Left hindlimb (tissue), 1 donor: ENCODE measurements around the gene ZBTB43.
"Not testable (repeated sequence)": the region's sequence is repeated elsewhere in the genome, so short reads cannot be mapped to it uniquely, and the experiment has no call there.

Experiments
- DNase-seq: peaks from one replicate; pipeline ENCODE4 v3.0.0-alpha.2; 2018

Gene ZBTB43, protein sequence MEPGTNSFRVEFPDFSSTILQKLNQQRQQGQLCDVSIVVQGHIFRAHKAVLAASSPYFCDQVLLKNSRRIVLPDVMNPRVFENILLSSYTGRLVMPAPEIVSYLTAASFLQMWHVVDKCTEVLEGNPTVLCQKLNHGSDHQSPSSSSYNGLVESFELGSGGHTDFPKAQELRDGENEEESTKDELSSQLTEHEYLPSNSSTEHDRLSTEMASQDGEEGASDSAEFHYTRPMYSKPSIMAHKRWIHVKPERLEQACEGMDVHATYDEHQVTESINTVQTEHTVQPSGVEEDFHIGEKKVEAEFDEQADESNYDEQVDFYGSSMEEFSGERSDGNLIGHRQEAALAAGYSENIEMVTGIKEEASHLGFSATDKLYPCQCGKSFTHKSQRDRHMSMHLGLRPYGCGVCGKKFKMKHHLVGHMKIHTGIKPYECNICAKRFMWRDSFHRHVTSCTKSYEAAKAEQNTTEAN

DNA sequence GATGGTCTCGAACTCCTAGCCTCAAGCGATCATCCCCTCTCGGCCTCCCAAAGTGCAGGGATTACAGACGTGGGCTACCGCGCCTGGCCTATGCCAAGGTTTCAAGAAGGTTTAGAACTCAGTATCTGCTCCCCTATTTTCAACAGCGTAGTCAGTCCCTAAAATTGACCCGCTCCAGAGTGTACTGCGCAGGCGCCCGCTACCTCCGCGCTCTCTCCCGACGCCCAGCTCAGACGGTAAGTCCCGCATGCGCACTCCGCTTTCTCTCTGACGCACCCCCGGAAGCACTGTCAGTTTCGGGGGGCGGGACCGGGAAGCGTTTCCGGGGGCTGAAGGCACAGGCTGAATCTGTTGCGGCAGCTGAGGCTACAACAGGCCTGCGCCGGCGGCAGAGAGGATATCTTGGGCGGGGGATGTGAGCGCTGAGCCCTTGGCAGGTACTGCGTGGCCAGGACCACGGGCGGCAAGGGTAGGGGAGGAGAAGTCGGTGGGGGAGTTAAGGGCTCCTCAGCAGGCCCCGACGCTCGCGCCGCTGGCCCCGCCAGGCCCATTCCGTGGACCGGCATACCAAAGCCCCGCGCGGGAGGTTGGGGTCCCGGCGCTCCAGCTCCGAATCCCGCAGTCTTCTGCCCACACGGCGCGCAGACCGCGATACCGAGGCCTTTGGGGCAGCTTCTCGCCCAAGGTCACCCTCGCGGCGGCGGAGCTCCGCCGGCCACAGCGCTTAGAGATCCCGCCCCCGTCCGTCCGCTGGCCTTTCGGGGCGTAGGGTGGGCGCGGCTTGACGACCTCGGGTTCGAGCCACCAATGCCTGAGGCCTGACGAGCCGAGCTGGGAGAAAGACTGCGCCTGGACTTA, at the start of gene ZBTB43:
Gene ZBTB43 (plus strand): TSS at position 345 of the 858 bp plus-strand sequence. CDS start 27,470 bp downstream, outside the sequence.
- peak; percentile 98 for DNase-seq

DNA sequence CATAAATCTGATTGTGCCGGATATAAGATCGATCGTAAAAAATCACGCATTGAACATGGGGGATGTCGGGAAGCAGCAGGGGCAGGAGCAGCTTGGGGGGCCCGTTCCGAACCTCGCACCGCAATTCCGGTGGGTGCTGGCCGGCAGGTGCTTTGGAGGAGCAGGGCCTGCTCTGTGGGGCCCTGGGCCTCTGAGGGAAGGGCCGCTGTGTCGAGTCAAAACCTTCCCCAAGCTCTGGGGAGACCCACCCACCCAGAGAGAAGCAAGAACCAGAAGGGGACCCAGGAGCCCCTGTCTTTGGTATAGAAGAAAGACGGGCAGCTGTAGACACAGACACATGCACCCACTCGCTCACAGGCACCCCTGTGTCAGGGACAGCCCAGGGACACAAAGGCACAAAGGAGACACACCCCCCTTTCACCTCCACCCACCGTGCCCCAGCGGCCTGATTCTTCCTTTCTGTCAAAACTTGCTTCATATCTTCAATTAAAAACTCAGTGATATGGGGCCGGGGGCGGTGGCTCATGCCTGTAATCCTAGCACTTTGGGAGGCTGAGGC, 49.4 kb upstream of the ZBTB43 start:
- no peak for DNase-seq

DNA sequence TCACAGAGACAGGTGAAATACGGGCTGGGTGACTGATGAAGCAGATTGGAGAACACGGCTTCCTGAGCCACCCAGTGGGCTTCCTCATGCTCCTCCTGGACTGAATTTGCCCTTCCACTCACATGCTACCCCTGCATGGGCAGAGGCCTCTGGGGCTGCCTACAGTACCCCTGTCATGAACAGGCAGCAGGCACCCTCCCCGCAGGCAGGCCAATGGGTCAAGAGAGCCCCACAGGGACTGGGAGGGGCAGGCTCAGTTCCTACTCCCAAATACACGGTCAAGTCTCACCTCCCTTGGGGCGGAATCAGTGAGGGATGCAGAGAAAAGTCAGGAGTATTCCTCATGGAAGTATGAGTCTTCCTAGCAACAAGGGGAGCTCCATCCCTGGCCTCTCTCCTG, 48.6 kb upstream of the ZBTB43 start:
- DNase-seq, result no peak

DNA sequence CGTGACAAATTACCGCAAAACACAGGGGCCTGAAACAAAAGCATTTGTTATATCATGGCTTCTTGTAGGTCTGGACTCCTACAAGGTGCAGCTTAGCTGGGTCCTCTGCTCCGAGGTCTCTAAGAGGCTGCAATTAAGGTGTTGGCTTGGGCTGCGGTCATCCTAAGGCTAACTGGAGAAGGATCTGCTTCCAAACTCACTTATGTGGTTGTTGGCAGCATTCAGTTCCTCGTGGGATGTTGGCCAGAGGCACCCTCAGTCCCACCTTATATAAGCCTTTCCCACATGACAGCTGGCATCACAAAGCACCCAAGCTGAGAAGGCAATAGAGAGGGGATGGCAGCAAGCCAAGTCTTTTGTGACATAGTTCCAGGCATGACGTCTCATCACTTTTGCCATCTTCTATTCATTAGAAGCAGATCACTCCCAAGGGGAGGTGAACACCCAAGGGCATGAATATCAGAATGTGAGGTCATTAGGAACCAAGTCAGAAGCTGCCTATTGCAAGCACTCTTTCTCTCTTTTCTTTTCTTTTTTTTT, 47.9 kb upstream of the ZBTB43 start:
- DNase-seq, result no peak

DNA sequence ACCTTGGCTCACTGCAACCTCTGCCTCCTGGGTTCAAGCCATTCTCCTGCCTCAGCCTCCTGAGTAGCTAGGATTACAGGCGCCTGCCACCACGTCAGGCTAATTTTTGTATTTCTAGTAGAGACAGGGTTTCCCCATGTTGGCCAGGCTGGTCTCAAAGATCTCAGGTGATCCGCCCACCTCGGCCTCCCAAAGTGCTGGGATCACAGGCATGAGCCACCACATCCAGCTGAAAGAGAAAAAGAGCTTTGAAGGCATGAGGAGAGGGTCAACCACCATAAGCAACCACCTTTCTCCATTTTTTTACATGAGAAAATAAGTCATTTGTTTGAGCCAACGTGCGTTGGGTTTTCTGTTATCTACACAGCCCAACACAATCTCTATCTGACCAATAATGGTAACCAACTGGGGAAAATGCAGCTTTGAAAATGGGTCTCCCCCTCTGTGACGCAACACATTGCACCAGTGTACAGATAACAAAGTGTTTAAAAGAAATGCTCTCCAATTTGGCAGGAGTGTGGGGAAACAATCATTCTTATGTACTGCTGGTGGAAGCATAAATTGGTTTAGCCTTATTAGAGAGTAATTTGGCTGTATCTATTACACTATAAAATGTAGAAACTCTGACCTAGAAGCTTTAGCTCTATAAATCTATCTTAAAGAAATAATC, 45.8 kb upstream of the ZBTB43 start:
- no peak for DNase-seq

DNA sequence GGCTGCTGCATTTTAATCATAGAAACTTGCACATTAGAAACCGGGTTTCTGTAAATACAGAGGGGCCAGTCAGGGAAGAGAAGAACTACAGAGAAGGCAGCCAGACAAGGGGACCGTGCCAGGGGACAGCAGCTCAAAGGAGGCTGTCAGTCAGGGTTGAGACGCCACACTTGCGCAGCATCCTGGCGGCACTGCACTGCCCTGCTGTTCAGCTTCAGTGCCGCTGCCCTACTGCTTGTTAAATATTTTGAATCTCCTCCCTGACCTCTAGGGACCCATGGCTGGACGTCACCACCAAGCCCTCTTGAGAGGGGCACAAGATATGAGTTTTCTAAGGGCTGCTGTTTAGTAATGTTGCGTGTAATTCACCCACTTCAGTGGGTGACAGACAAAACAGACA, 43.6 kb upstream of the ZBTB43 start:
- DNase-seq, result no peak

DNA sequence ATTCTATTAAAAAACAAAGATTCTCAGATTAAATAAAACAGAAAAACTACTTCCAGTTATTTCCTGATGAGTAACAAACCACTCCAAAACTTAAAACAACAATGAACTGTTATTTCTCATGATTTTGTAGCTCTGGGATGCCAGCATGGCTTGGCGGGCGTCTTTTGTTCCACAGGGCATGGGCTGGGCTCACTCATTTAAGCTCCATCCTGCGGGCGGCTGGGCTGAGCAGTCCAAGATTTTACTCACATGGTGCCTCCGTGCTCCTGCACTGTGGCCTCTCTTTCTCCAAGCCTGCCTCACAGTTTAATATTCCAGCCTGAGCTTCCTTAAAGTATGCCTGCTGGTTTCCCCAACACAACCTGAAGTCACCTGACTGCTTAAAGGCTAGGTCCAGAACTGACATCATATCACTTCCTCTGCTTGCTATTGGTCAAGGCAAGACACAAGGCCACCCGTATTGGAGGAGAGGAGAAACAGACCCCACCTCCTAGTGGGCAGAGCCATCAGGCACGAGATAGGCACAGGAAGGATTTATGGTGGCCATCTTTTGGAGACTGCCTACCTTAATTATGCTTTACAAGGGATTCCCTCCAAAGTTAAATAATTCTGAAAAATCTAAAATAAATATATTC, 41.6 kb upstream of the ZBTB43 start:
- no peak for DNase-seq

DNA sequence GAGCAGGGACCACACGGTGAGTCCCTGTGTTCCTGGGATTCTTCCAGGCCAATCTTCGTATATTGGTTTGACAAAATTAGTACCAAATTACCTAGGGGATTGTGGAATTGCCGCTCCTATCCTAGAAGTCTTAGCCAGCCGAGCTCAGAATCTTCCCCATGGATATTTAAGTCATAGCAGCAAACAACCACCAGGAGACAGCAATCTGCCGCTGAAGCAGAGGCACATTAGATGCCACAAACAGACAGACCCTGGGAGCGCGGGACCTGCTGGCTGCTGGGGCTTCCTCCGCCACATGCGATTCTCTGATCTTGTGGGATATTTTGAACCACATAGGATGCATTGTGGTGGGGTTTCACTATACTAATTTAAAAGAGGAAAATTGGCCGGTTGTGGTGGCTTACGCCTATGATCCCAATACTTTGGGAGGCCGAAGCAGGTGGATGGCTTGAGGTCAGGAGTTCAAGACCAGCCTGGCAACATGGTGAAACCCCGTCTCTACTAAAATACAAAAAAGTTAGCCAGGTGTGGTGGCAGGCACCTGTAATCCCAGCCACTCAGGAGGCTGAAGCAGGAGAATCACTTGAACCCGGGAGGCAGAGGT, 31.7 kb upstream of the ZBTB43 start:
- DNase-seq, result no peak

DNA sequence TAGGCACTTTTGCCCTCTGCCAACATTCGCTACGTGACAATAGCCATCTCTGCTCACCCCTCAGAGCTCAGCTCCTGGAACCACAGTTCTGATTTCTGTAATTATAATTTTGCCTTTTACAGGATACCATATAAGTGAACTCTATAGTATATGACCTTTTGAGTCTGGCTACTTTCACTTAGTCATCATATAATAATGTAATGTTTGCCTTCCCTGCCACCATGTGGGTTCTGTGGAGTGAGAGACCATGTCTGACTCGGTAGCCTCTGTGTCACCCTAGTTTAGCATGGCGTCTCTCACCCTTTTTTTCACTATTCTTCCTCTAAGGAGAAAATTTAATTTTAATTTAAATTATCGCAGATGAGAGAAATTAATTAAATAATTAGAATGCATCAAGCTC, 28.9 kb upstream of the ZBTB43 start:
- no peak for DNase-seq

DNA sequence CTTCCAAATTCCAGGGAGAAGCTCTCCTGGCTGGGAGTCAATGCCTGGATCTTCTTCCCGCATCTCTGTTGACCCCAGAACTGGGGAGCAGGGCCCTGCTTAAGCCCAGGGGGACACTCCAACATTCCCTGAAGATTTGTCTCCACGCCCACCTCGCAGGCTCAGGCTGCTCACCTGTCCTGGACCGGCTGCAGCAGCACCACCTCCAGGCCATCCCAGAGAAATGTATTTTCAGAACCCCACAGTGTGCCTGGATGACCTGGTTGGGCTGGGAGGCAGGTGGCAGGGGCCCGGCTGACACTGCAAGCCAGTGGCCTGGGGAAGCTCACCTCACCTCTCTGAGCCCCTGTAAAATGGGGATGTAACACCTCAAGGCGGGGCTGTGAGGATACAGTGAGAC, 27.1 kb upstream of the ZBTB43 start:
- DNase-seq, result no peak

DNA sequence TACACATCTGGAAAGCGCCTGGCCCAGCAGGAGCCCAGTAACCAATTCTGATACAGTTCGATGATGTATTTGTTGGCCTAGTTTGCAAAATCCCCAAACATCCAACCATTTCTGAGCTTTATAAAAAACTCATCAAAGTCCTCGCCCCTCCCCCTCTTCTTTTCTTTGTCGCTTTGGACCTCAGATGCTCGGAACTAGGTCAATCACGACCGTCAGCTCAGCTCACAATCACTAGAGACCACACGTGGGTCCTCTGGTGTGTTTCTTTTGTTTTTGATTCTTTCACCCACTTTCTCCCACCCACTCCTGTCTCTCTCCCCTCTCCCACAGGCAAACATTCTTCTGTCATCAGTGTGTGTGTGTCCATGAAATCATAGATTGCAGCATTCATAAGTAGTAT, 26.7 kb upstream of the ZBTB43 start:
- no peak for DNase-seq

DNA sequence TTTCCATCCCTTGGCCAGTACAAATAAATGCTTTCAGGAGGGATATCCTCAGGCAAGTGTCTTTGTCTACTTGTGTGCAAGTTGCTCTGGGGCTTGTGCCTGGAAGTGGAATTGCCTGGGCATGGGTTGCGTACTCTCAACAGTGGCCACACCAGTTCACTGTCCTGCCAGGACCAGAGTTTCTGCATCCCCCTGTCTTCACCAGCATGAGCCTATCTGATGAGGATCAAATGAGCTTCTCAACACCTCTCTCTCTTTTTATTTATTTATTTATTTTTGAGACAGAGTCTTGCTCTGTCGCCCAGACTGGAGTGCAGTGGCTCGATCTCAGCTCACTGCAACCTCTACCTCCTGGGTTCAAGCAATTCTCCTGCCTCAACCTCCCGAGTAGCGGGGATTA, 26.1 kb upstream of the ZBTB43 start:
- DNase-seq, result not testable (repeated sequence)

DNA sequence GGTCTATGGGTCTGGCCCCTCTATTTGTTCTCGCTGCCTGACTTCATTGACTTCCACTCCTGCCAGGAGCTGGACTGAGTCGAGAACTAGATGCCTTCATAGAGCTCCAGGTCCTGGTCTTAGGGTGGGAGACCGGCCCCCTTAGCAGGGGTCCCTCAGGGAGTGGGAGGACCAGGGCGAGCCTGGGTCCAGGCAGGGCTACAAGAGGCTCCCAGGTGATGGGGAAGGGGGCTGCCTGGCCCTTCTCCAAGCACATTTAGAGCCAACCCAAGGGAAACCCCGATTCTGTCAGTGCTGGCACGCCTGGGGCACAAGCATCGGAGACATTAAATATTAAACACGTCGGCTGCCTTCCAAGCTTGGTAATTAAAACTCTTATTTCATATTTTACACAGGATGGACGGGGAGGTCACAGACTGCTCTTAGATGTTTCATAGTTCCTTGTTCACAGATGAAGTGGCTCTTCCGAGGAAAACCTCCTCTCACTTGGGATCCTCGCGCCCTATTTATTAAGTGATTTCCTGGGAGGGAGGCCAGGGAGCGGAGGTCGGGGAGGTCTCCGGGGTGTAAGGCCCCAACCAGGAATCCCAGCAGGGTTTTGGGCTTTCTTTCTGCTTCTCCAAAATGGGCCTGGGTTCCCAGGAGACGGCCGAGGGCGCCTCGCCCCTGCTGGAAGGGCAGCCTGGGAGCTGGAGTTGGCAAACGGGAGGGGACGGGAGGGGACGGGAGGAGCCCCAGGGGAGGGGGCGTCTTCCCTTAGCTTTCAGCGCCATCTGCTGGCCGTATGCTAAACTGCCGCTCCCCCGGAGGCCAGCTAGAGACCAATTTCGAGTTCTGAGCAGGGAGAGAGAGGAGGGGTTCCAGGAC, 23.4 kb upstream of the ZBTB43 start:
- peak; percentile 83 for DNase-seq

DNA sequence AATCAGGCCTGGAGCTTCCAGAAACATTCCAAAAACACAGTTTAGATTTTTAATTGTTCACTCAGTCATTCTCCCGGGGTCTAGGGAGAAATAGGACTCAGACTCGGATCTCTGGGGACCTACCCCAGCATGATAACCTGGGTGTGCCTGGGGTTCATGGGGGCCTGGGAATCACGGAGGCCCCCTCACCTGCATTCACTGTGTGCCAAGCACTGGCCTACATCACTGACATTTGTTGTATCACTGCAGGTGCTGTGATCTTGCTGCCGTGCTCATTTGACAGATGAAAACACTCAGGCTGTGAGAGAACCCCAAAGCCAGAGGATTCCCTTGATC, 22.8 kb upstream of the ZBTB43 start:
- no peak for DNase-seq

DNA sequence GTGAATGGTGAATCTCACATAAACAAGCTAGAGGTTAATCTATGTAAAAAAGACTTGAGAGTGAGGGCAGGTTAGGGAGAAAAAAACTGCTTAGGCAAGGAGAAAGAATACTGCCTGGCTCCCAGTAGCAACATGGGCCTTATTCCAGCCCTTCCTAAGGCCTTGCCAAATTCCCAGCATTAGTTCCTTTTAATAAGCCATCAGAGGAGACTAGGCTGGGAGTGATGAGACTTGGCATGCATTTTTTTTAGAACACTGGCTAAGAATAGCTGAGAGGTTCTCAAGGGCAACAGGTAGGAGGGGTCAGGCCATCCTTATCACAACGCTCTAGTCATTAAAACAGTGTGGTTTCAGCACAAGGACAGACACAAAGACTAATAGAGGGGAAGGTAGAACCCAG, 20.9 kb upstream of the ZBTB43 start:
- no peak for DNase-seq

DNA sequence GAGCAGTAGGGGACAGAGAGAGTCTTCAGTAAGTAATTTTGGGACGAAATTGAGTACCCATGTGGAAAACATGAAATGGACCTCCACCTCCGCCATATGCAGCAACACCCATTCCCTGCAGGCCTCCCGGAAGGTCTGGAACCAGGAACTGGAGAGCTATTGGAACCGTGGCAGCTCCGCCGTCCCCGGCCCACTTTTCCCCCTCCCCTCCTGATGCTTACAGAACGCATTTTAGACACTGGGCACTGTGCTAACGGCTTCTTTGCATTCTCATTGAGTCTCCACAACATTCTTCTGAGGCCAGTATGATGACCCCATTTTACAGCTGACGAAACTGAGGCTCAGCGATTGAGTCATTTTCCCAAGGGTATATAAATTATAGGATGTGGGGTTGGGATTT, 20.4 kb upstream of the ZBTB43 start:
- DNase-seq, result no peak

DNA sequence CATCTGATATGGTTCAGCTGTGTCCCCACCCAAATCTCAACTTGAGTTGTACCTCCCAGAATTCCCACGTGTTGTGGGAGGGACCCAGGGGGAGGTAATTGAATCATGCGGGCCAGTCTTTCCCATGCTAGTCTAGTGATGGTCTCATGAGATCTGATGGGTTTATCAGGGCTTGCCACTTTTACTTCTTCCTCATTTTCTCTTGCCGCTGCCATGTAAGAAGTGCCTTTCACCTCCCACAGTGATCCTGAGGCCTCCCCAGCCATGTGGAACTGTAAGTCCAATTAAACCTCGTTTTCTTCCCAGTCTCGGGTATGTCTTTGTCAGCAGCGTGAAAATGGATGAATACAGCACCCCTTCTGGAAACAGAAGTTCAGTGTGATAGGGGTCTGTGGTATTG, 20.0 kb upstream of the ZBTB43 start:
- not testable (repeated sequence) for DNase-seq

DNA sequence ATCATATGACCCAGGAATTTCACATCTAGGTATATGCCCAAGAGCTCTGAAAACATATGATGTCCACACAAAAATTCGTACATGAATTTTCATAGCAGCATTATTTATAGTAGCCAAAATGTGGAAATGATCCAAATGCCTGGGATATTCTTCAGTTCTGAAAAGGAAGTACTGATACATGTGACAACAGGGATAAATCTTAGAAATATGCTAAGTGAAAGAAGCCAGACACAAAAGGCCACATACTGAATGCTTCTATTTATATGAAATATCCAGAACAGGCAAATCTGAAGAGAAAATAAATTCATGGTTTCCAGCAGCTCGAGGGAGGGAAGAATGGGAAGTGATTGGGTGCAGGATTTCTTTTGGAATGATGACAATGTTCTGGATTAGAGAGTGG, 16.8 kb upstream of the ZBTB43 start:
- DNase-seq, result no peak

DNA sequence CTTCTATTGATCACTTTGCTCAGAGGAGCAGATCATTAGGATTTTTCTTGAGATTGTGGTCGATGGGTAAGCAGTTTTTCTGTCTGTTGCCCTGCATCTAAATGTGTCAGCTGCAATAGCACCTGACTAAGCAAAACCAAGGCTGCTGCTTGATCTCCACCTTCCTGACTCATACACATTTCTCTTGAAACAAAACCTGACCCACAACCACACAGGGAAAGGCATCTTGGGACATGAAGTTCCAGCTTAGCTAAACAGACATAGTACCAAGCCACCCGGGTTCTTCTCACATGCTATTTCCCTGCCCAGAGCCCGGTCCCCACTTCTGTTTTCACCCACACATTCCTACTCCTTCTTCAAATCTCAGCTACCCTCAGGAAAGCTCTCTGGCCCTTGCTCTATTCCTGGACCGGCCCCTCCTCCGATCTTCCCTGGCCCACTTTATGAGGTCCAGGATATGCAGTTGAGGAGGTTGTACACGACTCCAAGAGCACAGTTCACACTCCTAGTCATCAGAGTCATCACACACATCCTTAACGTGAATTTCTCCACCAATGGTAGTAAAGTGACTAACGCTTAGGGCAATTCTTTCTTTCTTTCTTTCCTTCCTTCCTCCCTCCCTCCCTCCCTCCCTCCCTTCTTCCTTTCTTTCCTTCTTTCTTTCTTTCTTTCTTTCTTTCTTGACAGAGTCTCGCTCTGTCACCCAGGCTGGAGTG, 16.0 kb upstream of the ZBTB43 start:
- DNase-seq, result no peak

DNA sequence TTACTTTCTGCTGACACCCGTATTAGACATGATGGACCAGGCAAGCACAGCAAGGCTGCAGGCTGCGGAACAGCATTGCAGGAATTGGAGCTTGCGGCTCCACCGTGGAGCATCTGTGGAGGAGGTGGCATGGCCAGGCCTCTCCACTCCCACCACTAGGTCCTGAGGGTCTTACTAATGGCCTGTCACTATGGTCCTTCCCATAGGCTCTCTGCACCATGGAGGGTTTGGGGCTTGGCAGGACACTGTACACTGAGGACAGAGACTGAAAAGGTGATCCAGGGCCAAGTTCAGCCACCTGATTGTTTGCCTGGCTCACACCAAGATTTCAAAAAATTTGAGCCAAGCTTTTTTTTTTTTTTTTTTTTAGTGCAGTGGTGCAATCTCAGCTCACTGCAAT, 14.3 kb upstream of the ZBTB43 start:
- DNase-seq, result no peak
